ENCODE results near the gene SLN. TPM values are rescaled to one million over a fixed set of nuclear protein-coding genes. Genes with fewer than 3 reads are reported as not detected.

SLN gene
- total RNA-seq, 1 donor from 2014 or later, result not detected

- no peak overlapping the region for H3K4me3 Mint-ChIP-seq
- H3K27ac Mint-ChIP-seq, result no peak overlapping the region
- H3K27me3 Mint-ChIP-seq, result peaks cover 5% of the 10 kb centered on the region
- DNase-seq (ENCODE audit: extremely low spot score, unreplicated experiment), result no peak
- TF ChIP-seq, protein P1, sequence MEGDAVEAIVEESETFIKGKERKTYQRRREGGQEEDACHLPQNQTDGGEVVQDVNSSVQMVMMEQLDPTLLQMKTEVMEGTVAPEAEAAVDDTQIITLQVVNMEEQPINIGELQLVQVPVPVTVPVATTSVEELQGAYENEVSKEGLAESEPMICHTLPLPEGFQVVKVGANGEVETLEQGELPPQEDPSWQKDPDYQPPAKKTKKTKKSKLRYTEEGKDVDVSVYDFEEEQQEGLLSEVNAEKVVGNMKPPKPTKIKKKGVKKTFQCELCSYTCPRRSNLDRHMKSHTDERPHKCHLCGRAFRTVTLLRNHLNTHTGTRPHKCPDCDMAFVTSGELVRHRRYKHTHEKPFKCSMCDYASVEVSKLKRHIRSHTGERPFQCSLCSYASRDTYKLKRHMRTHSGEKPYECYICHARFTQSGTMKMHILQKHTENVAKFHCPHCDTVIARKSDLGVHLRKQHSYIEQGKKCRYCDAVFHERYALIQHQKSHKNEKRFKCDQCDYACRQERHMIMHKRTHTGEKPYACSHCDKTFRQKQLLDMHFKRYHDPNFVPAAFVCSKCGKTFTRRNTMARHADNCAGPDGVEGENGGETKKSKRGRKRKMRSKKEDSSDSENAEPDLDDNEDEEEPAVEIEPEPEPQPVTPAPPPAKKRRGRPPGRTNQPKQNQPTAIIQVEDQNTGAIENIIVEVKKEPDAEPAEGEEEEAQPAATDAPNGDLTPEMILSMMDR (conservative IDR thresholded peaks at IDR 0.05), result no peak
- H3K36me3 Mint-ChIP-seq, result no peaks in the 10 kb centered on the region
- H3K4me1 Mint-ChIP-seq (ENCODE audit: unreplicated experiment), result no peaks in the 10 kb centered on the region
- H3K9me3 Mint-ChIP-seq, result no peaks in the 10 kb centered on the region
Observed at GRCh38 chr11:107707215-107707671, 4.6 kb downstream of the SLN start.

DNA sequence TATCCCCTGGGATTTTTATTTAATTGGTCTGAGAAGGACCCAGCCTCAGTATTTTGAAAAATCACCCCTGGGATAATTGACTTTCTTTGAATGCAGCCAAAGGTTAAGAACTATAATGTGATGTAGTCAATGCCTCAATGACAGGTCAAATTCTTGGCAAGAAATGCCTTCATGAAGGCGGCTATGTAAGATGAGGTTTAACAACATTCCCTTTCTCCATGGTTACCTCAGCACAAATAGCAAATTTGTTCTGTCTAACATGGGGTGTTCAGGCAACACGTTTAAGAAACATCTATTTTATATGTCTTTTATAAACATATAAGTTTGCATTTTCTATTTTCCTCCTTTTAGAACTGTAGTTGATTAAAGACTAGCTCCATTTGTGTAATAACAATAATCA is 5.3 kb downstream of the SLN start:
- Mint-ChIP-seq H3K4me1 (ENCODE audit: unreplicated experiment) (no peaks in the 10 kb centered on the region), H3K27me3 (peaks cover 5% of the 10 kb centered on the region), H3K27ac (no peak overlapping the region), H3K4me3 (no peak overlapping the region), H3K9me3 (no peaks in the 10 kb centered on the region), H3K36me3 (no peaks in the 10 kb centered on the region)
- TF ChIP-seq, protein P1 (conservative IDR thresholded peaks at IDR 0.05), result no peak
- DNase-seq (ENCODE audit: extremely low spot score, unreplicated experiment), result no peak

- Mint-ChIP-seq H3K4me3 (no peak overlapping the region), H3K27me3 (no peaks in the 10 kb centered on the region), H3K9me3 (no peaks in the 10 kb centered on the region), H3K36me3 (no peaks in the 10 kb centered on the region), H3K4me1 (ENCODE audit: unreplicated experiment) (no peaks in the 10 kb centered on the region), H3K27ac (no peak overlapping the region)
- TF ChIP-seq, protein P1 (conservative IDR thresholded peaks at IDR 0.05), result no peak
- no peak for DNase-seq (ENCODE audit: extremely low spot score, unreplicated experiment)
Observed at GRCh38 chr11:107705027-107705426, 6.8 kb downstream of the SLN start.

- TF ChIP-seq, protein P1 (conservative IDR thresholded peaks at IDR 0.05), result no peak
- Mint-ChIP-seq H3K9me3 (no peaks in the 10 kb centered on the region), H3K36me3 (no peaks in the 10 kb centered on the region), H3K27me3 (no peaks in the 10 kb centered on the region), H3K27ac (no peak overlapping the region), H3K4me3 (no peak overlapping the region), H3K4me1 (ENCODE audit: unreplicated experiment) (no peaks in the 10 kb centered on the region)
- no peak for DNase-seq (ENCODE audit: extremely low spot score, unreplicated experiment)
Observed at GRCh38 chr11:107704451-107704850, 7.4 kb downstream of the SLN start.

DNA sequence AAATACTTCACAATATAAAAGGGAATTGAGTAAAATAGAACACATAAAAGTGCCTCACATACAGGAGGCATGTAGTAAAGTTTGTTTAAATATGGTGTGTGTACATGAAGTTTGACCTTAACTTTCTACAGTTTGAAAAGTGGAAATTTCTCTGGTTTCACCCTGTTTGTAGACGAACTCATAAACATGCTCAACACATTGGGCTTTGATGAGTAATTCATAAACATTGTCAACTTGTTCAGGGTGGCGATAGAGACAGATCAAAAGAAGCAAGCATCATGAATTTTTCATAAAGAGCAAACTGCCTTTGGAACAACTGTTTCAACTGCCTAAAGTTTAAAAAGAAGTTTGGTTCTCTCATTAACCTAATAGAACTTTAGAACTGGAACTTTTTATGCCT is 9.1 kb downstream of the SLN start:
- Mint-ChIP-seq H3K36me3 (no peaks in the 10 kb centered on the region), H3K4me3 (no peak overlapping the region), H3K27ac (no peak overlapping the region), H3K4me1 (ENCODE audit: unreplicated experiment) (no peaks in the 10 kb centered on the region), H3K9me3 (no peaks in the 10 kb centered on the region), H3K27me3 (no peaks in the 10 kb centered on the region)
- no peak for DNase-seq (ENCODE audit: extremely low spot score, unreplicated experiment)
- TF ChIP-seq, protein P1 (conservative IDR thresholded peaks at IDR 0.05), result no peak

DNA sequence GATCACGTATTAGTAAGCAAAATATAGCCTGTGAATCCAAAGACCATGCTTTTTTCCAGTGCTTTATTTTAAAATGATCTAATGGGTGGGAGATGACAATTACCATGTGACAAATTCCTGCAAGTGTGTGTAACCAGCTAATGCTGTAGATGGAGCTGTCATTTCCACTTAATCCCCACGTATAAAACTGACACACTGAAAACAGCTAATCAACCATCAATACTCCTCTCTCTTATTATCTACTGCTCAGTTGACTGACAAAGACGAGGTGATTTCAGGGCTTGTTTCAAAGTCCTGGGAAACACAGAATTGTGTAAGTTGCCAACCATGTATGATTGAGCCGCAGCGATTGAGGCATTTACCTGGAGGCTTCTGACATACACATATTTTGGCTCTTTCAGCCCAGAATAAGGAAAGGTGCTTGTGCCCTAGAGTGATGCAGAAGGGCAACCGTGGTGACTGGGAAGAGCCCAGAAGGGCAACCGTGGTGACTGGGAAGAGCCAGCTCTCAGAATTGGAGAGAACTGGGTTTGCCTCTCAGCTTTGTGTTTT is 9.7 kb downstream of the SLN start:
- H3K27me3 Mint-ChIP-seq, result peaks cover 2% of the 10 kb centered on the region
- no peaks in the 10 kb centered on the region for H3K4me1 Mint-ChIP-seq (ENCODE audit: unreplicated experiment)
- H3K9me3 Mint-ChIP-seq, result no peaks in the 10 kb centered on the region
- H3K27ac Mint-ChIP-seq, result no peak overlapping the region
- TF ChIP-seq, protein P1 (conservative IDR thresholded peaks at IDR 0.05), result no peak
- no peak for DNase-seq (ENCODE audit: extremely low spot score, unreplicated experiment)
- H3K36me3 Mint-ChIP-seq, result no peaks in the 10 kb centered on the region
- no peak overlapping the region for H3K4me3 Mint-ChIP-seq
